HG02885 (cell line): ENCODE measurements around the gene CDK10.
A peak's percentile ranks its signal among the peaks of the same experiment; 100 is the strongest.
"Not testable (repeated sequence)": the region's sequence is repeated elsewhere in the genome, so short reads cannot be mapped to it uniquely, and the experiment has no call there.

Source experiments
- ATAC-seq: cut with Tn5 transposase; IDR thresholded peaks from one replicate; pipeline ENCODE4 v1.9.1; 2021; ENCODE audit warnings: mild to moderate bottlenecking; ENCODE audit not compliant: unreplicated experiment, poor library complexity

CDK10 gene

DNA sequence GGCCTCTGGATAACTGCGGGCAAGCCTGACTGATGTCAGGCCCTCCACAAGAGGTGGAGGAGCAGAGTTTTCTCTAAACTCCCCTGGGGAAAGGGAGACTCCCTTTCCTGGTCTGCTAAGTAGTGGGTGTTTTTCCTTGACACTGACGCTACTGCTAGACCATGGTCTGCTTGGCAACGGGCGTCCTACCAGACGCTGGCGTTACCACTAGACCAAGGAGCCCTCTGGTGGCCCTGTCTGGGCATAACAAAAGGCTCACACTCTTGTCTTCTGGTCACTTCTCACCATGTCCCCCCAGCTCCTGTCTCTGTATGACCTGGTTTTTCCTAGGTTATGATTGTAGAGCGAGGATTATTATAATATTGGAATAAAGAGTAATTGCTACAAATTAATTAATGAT, 19.5 kb upstream of the CDK10 start:
- ATAC-seq = not testable (repeated sequence)

- ATAC-seq = no peak
Measured at GRCh38 chr16:89667633-89668032, 18.9 kb upstream of the CDK10 start.

DNA sequence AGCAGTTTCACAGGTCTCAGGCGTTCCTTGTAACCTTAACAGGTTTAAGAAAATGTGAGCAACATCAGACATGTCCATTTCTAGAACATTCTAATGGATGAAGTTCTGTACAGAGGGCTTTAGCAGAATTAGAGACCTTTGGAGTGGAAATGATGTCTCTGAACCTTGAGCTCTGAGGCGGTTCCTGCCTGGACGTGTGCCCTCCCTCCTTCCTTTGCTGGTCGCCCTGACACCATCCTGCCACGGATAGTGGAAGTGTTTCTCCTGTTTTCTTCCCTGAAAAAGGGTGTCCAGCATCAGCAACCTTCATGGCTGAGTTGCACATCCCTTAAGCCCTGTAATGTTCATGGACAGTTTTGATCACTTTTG, 17.7 kb upstream of the CDK10 start:
- no peak for ATAC-seq

DNA sequence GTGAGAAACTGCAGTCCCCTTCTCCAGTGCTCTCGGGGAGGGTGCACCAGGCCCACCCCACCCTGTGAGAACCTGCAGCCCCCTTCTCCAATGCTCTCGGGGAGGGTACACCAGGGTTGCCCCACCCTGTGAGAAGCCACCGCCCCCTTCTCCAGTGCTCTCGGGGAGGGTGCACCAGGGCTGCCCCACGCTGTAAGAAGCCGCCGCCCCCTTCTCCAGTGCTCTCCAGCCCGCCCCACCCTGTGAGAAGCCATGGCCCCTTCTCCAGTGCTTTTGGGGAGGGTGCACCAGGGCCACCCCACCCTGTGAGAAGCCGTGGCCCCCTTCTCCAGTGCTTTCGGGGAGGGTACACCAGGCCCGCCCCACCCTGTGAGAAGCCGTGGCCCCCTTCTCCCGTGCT, 16.7 kb upstream of the CDK10 start:
- no peak for ATAC-seq

- no peak for ATAC-seq
Measured at GRCh38 chr16:89670496-89671431, 15.7 kb upstream of the CDK10 start.

DNA sequence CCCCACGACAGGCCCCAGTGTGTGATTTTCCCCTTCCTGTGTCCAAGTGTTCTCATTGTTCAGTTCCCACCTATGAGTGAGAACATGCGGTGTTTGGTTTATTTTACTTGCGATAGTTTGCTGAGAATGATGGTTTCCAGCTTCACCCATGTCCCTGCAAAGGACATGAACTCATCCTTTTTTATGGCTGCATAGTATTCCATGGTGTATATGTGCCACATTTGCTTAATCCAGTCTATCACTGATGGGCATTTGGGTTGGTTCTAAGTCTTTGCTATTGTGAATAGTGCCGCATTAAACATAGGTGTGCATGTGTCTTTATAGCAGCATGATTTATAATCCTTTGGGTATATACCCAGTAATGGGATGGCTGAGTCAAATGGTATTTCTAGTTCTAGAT, 14.9 kb upstream of the CDK10 start:
- not testable (repeated sequence) for ATAC-seq

- no peak for ATAC-seq
Measured at GRCh38 chr16:89672177-89672941, 14.1 kb upstream of the CDK10 start.

GRCh38 chr16:89678258-89678657, 8.2 kb upstream of the CDK10 start:
- no peak for ATAC-seq

DNA sequence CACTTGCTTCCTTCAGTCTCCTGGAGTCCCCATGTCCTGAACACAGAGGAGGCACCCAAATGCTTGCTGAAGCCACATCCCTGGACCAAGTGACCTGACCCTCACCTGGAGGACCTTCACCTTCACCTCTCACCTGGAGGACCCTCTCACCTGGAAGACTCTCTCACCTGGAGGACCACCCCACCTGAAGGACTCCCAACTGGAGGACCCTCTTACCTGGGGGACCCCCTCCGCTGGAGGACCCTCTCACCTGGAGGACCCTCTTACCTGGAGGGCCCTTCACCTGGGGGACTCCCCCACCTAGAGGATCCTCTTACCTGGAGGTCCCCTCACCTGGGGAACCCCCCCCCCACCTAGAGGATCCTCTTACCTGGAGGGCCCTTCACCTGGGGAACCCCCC, 573 bp upstream of the CDK10 start:
- no peak for ATAC-seq

DNA sequence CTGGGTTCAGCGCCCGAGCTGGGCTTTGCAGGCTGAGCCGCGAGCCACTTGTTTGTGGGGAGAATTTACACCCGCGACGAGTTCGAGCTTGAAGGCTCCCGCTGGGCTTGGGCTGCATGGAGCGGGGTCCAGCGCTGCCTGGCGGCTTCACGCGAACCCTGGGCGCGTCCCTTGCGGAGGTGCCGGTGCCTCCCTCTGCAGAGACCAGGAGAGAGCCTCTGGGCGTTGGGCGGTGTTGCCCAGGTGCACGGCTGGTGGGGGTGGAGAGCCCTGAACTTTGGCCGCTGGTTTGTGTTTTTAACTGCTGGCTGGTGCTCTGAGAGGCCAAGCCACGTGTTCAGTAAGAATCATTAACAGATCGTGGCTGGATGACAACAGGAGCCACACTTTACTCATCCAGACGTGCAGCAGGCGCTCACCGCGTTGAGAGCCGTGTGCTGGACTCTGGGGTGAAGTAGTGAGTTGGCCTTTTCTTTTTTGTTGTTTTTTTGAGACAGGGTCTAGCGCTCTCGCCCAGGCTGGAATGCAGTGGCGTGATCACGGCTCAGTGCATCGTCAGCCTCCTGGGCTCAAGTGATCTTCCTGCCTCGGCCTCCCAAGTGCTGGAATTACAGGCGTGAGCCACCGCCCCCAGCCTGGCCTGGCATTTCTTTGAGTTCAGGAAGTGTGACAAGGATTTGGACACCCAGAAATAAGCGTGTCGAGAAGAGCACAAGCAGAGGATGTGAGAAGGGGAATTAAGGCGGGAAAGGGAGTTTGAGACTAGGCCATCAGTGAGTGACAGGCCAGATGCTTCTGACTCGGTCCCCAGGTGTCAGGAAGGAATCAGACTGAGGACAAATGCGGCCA, 827 bp downstream of the CDK10 start:
- ATAC-seq = peak; percentile 28

GRCh38 chr16:89688395-89688794, 1.9 kb downstream of the CDK10 start:
- ATAC-seq = no peak

GRCh38 chr16:89689142-89689541, 2.7 kb downstream of the CDK10 start:
- no peak for ATAC-seq

- not testable (repeated sequence) for ATAC-seq
Measured at GRCh38 chr16:89689621-89690020, 3.1 kb downstream of the CDK10 start.

DNA sequence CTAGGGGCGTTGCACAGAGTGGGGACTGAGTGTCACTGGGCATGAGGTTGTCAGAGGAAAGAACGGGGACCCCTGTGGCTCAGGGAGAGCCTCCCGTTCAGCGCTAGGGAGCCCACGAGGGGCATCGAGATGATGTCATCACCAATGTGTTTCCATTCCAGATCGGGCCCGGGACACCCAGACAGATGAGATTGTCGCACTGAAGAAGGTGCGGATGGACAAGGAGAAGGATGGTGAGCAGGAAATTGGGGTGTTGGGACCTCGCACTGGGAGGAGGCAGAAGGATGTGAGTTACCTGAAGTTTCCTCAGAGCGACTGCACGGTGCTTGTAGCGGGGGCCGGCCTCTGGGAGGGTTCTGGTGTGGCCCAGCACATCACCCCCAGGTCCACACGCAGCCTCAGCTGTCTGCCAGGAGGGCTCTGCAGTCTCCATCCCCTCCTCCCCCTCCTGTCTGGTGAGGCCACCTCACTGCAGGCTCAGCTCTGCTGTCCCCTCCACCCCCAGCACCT, 4.0 kb downstream of the CDK10 start:
- no peak for ATAC-seq

DNA sequence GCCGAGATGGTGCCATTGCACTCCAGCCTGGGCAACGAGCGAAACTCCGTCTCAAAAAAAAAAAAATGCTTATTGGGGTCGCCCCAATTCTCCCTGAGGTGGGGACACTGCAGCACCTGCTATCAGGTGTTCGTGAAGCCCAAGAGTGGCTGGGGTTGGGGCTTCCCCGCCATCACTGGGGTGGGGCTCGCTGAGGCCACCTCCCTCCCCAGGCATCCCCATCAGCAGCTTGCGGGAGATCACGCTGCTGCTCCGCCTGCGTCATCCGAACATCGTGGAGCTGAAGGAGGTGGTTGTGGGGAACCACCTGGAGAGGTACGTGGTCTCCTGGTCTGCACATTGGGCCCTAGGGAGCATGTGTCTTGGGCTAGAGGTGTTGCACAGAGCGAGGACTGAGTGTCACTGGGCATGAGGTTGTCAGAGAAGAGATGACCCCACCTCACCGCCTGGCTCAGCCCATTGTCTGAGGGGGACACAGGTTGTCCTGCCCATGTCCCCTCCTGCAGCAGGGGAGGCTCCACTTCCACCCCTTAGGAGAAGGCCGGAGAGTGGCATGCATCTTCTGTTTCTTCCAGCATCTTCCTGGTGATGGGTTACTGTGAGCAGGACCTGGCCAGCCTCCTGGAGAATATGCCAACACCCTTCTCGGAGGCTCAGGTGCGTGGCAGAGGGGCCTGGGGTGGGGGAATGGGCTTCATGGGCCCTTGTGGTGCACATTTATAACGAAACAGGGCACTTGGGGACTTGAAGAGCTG, 4.9 kb downstream of the CDK10 start:
- no peak for ATAC-seq

- ATAC-seq = no peak
Measured at GRCh38 chr16:89691986-89692569, 5.6 kb downstream of the CDK10 start.

- no peak for ATAC-seq
Measured at GRCh38 chr16:89693289-89693731, 6.8 kb downstream of the CDK10 start.

GRCh38 chr16:89693931-89694783, 7.7 kb downstream of the CDK10 start:
- no peak for ATAC-seq

GRCh38 chr16:89694784-89695085, 8.2 kb downstream of the CDK10 start:
- ATAC-seq = not testable (repeated sequence)
